ENCODE results near the gene GUCY1A2. TPM values are rescaled to one million over a fixed set of nuclear protein-coding genes. Genes with fewer than 3 reads are reported as not detected.

GUCY1A2 gene
- total and polyA plus RNA-seq, 2 donors (not counting 1 experiment from before 2014, with no cell fraction given), result not detected

GRCh38 chr11:106879832-106880546, 138.3 kb downstream of the GUCY1A2 start:
- ChIA-PET POLR2A (no interaction called here), CTCF (no interaction called here)
- H3K27me3 Mint-ChIP-seq, result no peaks in the 10 kb centered on the region
- Histone ChIP-seq H3K9me3 (ENCODE audit: control extremely low read depth in 1 of 3, control insufficient read depth in 2 of 3, insufficient read depth in 1 of 3, low read length in 2 of 3) (peaks cover 0 to 2% (median 0%) of the 10 kb centered on the region in 3 donors), H3K27me3 (replicated peaks in 1 of 4; ENCODE audit: control extremely low read depth in 1 of 4, control insufficient read depth in 3 of 4, insufficient read depth in 4 of 4, low read length in 3 of 4) (no peaks in the 10 kb centered on the region), H3K4me3 (ENCODE audit: control extremely low read depth in 1 of 5, extremely low read depth in 1 of 5, insufficient read depth in 1 of 5, low read depth in 2 of 5, low read length in 4 of 5) (no peak overlapping the region), H3K36me3 (replicated peaks in 1 of 2; ENCODE audit: control extremely low read depth in 1 of 2, control insufficient read depth in 1 of 2, extremely low read depth in 1 of 2, insufficient read depth in 2 of 2, low read length in 1 of 2) (no peaks in the 10 kb centered on the region), H4K20me1 (ENCODE audit: control insufficient read depth, insufficient read depth, low read length, poor library complexity, severe bottlenecking) (no peaks in the 10 kb centered on the region), H3K79me2 (ENCODE audit: control insufficient read depth, insufficient read depth, low read length) (no peaks in the 10 kb centered on the region), H3K4me1 (ENCODE audit: control insufficient read depth in 2 of 2, insufficient read depth in 2 of 2, low read length in 2 of 2) (no peaks in the 10 kb centered on the region), H2AFZ (ENCODE audit: insufficient read depth, low read depth, low read length, poor library complexity, severe bottlenecking) (no peak overlapping the region), H3K9ac (ENCODE audit: low read length) (no peak overlapping the region), H3K4me2 (replicated peaks; ENCODE audit: low read depth, low read length, poor library complexity, severe bottlenecking) (no peak overlapping the region), H3K27ac (ENCODE audit: low read length in 2 of 2) (no peak overlapping the region)
- ATAC-seq (ENCODE audit: low read depth) (no peak), DNase-seq (no peak)
- H3K27ac Mint-ChIP-seq, result no peak overlapping the region
- TF ChIP-seq CTCF (IDR thresholded peaks at IDR 0.05) (no peak), EZH2 (IDR thresholded peaks at IDR 0.05; ENCODE audit: borderline replicate concordance, insufficient read depth, low read depth, low read length, poor library complexity, severe bottlenecking) (no peak)
- no peak overlapping the region for H3K4me3 Mint-ChIP-seq
- intact Hi-C loops (cut with micrococcal nuclease), result no loop called here
- 85% methylated on average over 4 of the region's 7 CpGs for WGBS (ENCODE audit: insufficient coverage)
- H3K4me1 Mint-ChIP-seq, result no peaks in the 10 kb centered on the region
- H3K9me3 Mint-ChIP-seq (ENCODE audit: insufficient read depth), result peaks cover 11% of the 10 kb centered on the region

GRCh38 chr11:106879029-106879428, 139.2 kb downstream of the GUCY1A2 start:
- H3K4me3 ChIP-seq (ENCODE audit: control extremely low read depth in 1 of 5, extremely low read depth in 1 of 5, insufficient read depth in 1 of 5, low read depth in 2 of 5, low read length in 4 of 5), result no peak overlapping the region
- no peak overlapping the region for H2AFZ ChIP-seq (ENCODE audit: insufficient read depth, low read depth, low read length, poor library complexity, severe bottlenecking)
- POLR2A ChIA-PET, result no interaction called here
- no peak overlapping the region for H3K4me3 Mint-ChIP-seq
- no peak overlapping the region for H3K4me2 ChIP-seq (replicated peaks; ENCODE audit: low read depth, low read length, poor library complexity, severe bottlenecking)
- no peaks in the 10 kb centered on the region for H3K27me3 Mint-ChIP-seq
- no peaks in the 10 kb centered on the region for H3K79me2 ChIP-seq (ENCODE audit: control insufficient read depth, insufficient read depth, low read length)
- H3K9ac ChIP-seq (ENCODE audit: low read length), result no peak overlapping the region
- no peaks in the 10 kb centered on the region for H4K20me1 ChIP-seq (ENCODE audit: control insufficient read depth, insufficient read depth, low read length, poor library complexity, severe bottlenecking)
- H3K27me3 ChIP-seq (replicated peaks in 1 of 4; ENCODE audit: control extremely low read depth in 1 of 4, control insufficient read depth in 3 of 4, insufficient read depth in 4 of 4, low read length in 3 of 4), result no peaks in the 10 kb centered on the region
- no peak for TF ChIP-seq EZH2 (IDR thresholded peaks at IDR 0.05; ENCODE audit: borderline replicate concordance, insufficient read depth, low read depth, low read length, poor library complexity, severe bottlenecking)
- no peak for TF ChIP-seq CTCF (IDR thresholded peaks at IDR 0.05)
- intact Hi-C loops (cut with micrococcal nuclease), result no loop called here
- H3K27ac ChIP-seq (ENCODE audit: low read length in 2 of 2), result no peak overlapping the region
- no peaks in the 10 kb centered on the region for H3K36me3 ChIP-seq (replicated peaks in 1 of 2; ENCODE audit: control extremely low read depth in 1 of 2, control insufficient read depth in 1 of 2, extremely low read depth in 1 of 2, insufficient read depth in 2 of 2, low read length in 1 of 2)
- H3K9me3 ChIP-seq (ENCODE audit: control extremely low read depth in 1 of 3, control insufficient read depth in 2 of 3, insufficient read depth in 1 of 3, low read length in 2 of 3), result peaks cover 0 to 2% (median 0%) of the 10 kb centered on the region in 3 donors
- no peak for DNase-seq
- WGBS (ENCODE audit: insufficient coverage), result no CpG with 5 or more reads among the region's 3 CpGs
- H3K27ac Mint-ChIP-seq, result no peak overlapping the region
- H3K4me1 ChIP-seq (ENCODE audit: control insufficient read depth in 2 of 2, insufficient read depth in 2 of 2, low read length in 2 of 2), result no peaks in the 10 kb centered on the region
- ATAC-seq (ENCODE audit: low read depth), result no peak
- H3K9me3 Mint-ChIP-seq (ENCODE audit: insufficient read depth), result peaks cover 11% of the 10 kb centered on the region
- CTCF ChIA-PET, result no interaction called here
- H3K4me1 Mint-ChIP-seq, result no peaks in the 10 kb centered on the region

All from B cell (primary cell).